ENCODE results near the gene HMCN2.

Gene HMCN2

GRCh38 chr9:130233587-130233945 is 32.0 kb upstream of the HMCN2 start:
- no peak overlapping the region for H3K4me3 ChIP-seq (ENCODE audit: low read length)
- no peaks in the 10 kb centered on the region for H3K27me3 ChIP-seq (ENCODE audit: low read depth, low read length)
- TF ChIP-seq EZH2phosphoT487 (IDR thresholded peaks at IDR 0.05; ENCODE audit: low read depth): no peak
- no peak for TF ChIP-seq CTCF (IDR thresholded peaks at IDR 0.05; ENCODE audit: low read depth, low read length)
- no peaks in the 10 kb centered on the region for H3K36me3 ChIP-seq (replicated peaks; ENCODE audit: low read depth, low read length)
- H3K9me3 ChIP-seq (ENCODE audit: insufficient read depth, low read length): no peaks in the 10 kb centered on the region
- peaks cover 13% of the 10 kb centered on the region for H3K4me1 ChIP-seq (ENCODE audit: low read length)
- no peaks in the 10 kb centered on the region for H3K79me2 ChIP-seq (ENCODE audit: low read length)
- no peak overlapping the region for H3K9ac ChIP-seq (ENCODE audit: low read length)
- H3K4me2 ChIP-seq (ENCODE audit: low read length): no peak overlapping the region
- no peaks in the 10 kb centered on the region for H4K20me1 ChIP-seq (ENCODE audit: insufficient read depth, low read length)
- no peak overlapping the region for H2AFZ ChIP-seq (ENCODE audit: low read depth, low read length)
- H3K27ac ChIP-seq (ENCODE audit: low read length): no peak overlapping the region

GRCh38 chr9:130234340-130235260 is 31.0 kb upstream of the HMCN2 start:
- H3K4me1 ChIP-seq (ENCODE audit: low read length): peaks cover 23% of the 10 kb centered on the region
- H3K4me2 ChIP-seq (ENCODE audit: low read length): no peak overlapping the region
- H2AFZ ChIP-seq (ENCODE audit: low read depth, low read length): no peak overlapping the region
- no peaks in the 10 kb centered on the region for H3K79me2 ChIP-seq (ENCODE audit: low read length)
- TF ChIP-seq EZH2phosphoT487 (IDR thresholded peaks at IDR 0.05; ENCODE audit: low read depth) (no peak), CTCF (IDR thresholded peaks at IDR 0.05; ENCODE audit: low read depth, low read length) (no peak)
- no peaks in the 10 kb centered on the region for H3K9me3 ChIP-seq (ENCODE audit: insufficient read depth, low read length)
- H3K27ac ChIP-seq (ENCODE audit: low read length): no peak overlapping the region
- no peaks in the 10 kb centered on the region for H4K20me1 ChIP-seq (ENCODE audit: insufficient read depth, low read length)
- no peaks in the 10 kb centered on the region for H3K27me3 ChIP-seq (ENCODE audit: low read depth, low read length)
- no peaks in the 10 kb centered on the region for H3K36me3 ChIP-seq (replicated peaks; ENCODE audit: low read depth, low read length)
- no peak overlapping the region for H3K4me3 ChIP-seq (ENCODE audit: low read length)
- no peak overlapping the region for H3K9ac ChIP-seq (ENCODE audit: low read length)

GRCh38 chr9:130235558-130236435 is 29.8 kb upstream of the HMCN2 start:
- Histone ChIP-seq H3K27me3 (ENCODE audit: low read depth, low read length) (no peaks in the 10 kb centered on the region), H3K4me3 (ENCODE audit: low read length) (peak overlapping the region; percentile 62), H3K4me1 (ENCODE audit: low read length) (peaks cover 35% of the 10 kb centered on the region), H2AFZ (ENCODE audit: low read depth, low read length) (peak overlapping the region; percentile 47; the same call in 1 of the 2 replicates), H3K4me2 (ENCODE audit: low read length) (peak overlapping the region; percentile 90), H3K79me2 (ENCODE audit: low read length) (no peaks in the 10 kb centered on the region), H3K9ac (ENCODE audit: low read length) (peak overlapping the region; percentile 44), H3K36me3 (replicated peaks; ENCODE audit: low read depth, low read length) (no peaks in the 10 kb centered on the region), H3K9me3 (ENCODE audit: insufficient read depth, low read length) (no peaks in the 10 kb centered on the region), H3K27ac (ENCODE audit: low read length) (no peak overlapping the region), H4K20me1 (ENCODE audit: insufficient read depth, low read length) (no peaks in the 10 kb centered on the region)
- TF ChIP-seq EZH2phosphoT487 (IDR thresholded peaks at IDR 0.05; ENCODE audit: low read depth) (no peak), CTCF (IDR thresholded peaks at IDR 0.05; ENCODE audit: low read depth, low read length) (peak; percentile 97)

Measured in OCI-LY3 (cell line).